ENCODE measurements around the gene TDRKH.
"Not testable (repeated sequence)": the region's sequence is repeated elsewhere in the genome, so short reads cannot be mapped to it uniquely, and the experiment has no call there.

Gene TDRKH

GRCh38 chr1:151802372-151802771 is 12.1 kb upstream of the TDRKH start:
- no peak for DNase-seq (ENCODE audit: low spot score)

- no peak for DNase-seq (ENCODE audit: low spot score)
Observed at GRCh38 chr1:151801846-151802245, 11.5 kb upstream of the TDRKH start.

DNA sequence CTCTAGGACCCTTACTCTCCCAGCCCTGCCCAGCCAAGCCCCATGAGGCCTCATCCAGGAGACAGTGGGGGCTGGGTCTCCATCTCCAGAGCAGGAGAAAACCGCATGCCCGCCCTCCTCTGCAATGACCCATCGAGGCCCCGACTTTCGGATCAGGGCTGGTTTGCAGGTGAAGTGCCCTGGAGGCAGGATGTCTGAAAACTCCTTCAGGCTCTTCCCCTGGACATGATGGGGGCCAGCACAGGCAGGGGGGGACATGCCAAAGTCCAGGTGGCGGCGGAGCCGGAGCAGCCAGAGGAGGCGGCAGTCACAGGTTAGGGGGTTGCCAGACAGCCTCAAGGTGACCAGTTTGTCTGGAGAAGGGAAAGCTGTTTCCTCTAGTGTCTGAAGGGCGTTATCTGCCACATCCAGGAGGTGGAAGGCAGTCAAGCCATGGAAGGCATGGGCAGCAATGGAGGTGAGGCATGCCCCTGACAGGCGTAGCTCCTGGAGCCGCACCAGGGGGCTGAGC is 11.1 kb upstream of the TDRKH start:
- no peak for DNase-seq (ENCODE audit: low spot score)

DNA sequence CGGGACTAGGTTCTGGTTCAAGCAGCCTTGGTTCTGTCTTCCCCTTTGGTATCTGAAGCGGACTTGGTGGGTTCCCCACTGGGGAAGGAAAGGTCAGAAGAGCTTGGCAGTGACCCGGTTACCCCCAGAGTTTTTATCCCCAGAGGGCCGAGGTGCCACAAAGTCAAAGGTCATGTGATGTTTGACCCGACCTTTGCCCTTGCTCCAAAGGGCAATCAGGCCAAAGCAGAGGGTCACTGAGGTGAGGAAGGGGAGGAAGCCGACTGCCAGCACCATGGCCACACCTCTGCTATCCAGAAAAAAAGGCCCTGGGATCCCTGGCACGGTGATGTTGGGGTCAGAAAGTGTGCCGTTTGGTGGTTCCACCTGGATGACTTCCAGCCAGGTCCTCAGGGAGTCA is 10.5 kb upstream of the TDRKH start:
- DNase-seq (ENCODE audit: low spot score), result no peak

DNA sequence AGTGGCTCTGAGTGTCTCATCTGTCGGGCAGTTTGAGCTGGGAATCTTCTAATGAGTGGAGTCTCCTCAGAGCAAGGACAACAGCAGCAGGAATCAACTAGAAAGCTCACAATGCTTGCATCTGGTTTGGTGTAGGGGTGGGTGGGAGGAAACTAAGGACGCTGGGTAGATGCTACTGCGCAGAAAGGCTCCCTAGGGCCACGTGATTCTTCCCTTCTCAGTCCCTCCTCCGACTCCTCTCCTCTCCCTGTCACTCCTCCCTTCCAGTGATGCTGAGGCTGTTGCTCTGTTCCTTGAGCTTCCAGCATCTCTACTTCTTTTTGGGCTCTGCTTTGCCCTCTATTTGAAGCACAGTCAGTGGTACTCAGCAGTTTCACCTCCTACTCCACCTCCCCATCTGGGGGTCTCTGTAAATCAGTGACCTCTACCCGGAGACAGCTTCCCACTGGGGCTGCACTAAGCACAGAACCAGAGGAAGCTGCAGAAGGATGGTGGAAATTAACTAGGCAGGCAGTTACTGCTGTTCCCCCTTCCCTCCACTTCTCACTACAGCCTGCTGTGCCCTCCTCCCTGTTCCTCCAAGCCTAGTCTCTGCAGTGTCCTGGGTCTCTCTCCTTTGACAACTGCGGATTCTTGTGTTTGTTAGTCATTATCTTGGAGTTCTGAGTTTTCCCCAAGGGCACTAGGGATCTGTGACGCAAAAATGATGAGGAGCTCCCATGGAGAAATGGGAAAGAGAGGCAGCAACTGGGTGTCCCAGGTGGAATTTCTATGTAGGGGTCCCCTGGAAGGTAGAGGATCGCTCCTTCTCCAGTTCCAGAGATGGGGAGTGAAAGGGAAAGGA is 9.1 kb upstream of the TDRKH start:
- DNase-seq (ENCODE audit: low spot score), result no peak

- no peak for DNase-seq (ENCODE audit: low spot score)
Observed at GRCh38 chr1:151798571-151798970, 8.3 kb upstream of the TDRKH start.

DNA sequence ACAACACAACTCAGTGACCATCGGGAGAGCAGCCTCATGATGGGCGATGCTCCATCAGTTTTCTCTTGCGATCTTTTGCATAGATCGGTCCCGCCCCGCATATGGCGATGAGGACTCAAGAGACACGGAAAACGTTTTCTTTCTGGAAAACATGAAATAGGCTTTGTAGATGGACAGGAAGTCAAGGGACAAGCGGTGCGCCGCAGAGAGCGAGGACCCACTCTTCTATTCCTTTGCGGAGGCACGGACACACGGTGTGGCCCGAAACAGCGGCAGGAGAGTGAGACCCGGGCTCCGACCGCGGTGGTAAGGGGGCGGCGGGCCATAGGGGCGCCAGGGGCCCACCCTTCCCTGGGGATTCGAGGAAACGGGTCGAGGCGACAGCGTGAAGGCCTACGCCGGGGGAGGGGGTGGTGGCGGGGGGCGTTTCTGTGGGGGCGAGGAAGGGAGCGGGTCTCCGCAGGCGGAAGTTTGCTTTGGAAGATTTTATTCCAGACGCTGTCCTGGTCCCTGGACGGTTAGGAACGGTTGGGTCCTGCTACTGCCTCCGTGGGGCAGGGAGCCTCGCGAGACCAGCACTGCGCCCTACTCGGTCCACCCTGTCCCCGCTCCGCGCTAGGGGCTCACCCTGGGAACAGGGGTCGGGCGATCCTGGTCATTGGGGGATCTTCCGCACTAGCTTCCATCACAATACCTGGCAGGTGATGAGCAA is 796 bp upstream of the TDRKH start:
- DNase-seq (ENCODE audit: low spot score), result peak; percentile 23

DNA sequence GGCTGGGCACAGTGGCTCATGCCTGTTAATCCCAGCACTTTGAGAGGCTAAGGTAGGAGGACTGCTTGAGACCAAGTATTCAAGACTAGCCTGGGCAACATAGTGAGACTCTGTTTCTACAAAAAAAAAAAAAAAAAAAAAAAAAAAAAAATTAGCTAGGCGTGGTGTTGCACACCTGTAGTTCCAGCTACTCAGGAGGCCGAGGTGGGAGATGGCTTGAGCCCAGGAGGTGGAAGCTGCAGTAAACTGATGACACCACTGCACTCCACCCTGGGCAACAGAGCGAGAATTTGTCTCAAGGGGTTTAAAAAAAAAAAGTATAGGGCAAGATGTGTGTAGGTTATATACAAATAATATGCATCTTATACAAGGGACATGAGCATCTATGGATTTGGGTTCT is 2.6 kb downstream of the TDRKH start:
- no peak for DNase-seq (ENCODE audit: low spot score)

DNA sequence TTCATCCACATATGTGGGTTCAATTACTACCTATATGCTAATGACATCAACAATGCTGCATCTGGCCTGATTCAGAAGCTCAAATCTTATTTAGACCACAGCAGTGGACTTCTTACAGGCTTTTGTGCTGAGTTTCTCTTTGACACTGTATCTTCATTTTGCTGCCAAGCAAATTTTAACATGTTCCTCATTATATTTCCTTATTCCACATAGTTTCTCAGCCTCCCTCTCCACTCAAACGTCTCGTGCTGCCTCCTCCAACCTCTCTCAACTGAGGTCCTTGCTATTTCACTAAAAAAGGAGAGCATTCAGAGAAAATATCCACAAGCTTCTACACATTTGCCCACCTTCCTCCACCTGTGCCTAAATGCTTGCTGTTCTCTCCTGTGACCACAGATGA is 6.5 kb downstream of the TDRKH start:
- DNase-seq (ENCODE audit: low spot score), result no peak

GRCh38 chr1:151782741-151783140 is 7.6 kb downstream of the TDRKH start:
- DNase-seq (ENCODE audit: low spot score), result no peak

DNA sequence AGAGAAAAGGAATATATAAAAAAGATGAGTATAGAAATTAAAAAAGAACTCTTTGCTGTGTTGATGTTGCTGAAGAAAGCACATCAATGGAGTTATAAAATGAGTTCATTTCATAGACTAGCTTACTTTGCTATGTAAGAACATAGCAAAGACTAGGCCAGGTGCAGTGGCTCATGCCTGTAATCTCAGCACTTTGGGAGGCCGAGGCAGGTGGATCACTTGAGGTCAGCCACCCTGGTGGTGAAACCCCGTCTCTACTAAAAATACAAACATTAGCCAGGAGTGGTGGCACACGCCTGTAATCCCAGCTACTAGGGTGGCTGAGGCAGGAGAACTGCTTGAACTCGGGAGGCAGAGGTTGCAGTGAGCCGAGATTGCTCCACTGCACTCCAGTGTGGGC is 8.3 kb downstream of the TDRKH start:
- DNase-seq (ENCODE audit: low spot score), result not testable (repeated sequence)

DNA sequence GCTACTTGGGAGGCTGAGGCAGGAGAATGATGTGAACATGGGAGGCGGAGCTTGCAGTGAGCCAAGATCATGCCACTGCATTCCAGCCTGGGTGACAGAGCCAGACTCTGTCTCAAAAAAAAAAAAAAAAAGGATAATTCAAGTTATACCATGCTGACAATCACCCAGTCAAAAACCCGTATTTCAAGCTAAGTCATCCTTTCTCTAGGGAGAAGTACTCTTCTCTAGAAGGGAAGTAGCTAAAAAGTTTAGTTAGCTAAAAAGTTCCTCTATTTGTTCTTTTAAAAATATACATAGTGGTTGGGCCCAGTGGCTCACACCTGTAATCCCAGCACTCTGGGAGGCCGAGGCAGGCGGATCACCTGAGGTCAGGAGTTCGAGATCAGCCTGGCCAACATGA is 9.6 kb downstream of the TDRKH start:
- not testable (repeated sequence) for DNase-seq (ENCODE audit: low spot score)

GRCh38 chr1:151779852-151780251 is 10.4 kb downstream of the TDRKH start:
- no peak for DNase-seq (ENCODE audit: low spot score)

DNA sequence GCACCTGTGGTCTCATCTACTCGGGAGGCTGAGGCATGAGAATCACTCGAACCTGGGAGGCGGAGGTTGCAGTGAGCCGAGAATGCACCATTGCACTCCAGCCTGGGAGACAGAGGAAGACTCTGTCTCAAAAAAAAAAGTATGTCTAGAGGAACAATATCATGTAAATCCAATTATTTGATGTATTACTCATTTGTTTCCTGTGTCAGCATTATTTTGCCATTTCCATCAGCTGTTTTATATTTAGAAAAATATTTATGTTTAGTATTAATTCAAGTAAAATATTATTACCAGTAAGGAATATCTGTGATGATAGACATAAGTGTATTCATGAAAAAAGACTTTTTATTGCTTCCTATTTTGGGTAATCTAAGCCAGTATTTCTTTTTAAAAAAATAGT is 13.0 kb downstream of the TDRKH start:
- no peak for DNase-seq (ENCODE audit: low spot score)

GRCh38 chr1:151776665-151777062 is 13.6 kb downstream of the TDRKH start:
- no peak for DNase-seq (ENCODE audit: low spot score)

GRCh38 chr1:151775894-151776664 is 14.2 kb downstream of the TDRKH start:
- no peak for DNase-seq (ENCODE audit: low spot score)

DNA sequence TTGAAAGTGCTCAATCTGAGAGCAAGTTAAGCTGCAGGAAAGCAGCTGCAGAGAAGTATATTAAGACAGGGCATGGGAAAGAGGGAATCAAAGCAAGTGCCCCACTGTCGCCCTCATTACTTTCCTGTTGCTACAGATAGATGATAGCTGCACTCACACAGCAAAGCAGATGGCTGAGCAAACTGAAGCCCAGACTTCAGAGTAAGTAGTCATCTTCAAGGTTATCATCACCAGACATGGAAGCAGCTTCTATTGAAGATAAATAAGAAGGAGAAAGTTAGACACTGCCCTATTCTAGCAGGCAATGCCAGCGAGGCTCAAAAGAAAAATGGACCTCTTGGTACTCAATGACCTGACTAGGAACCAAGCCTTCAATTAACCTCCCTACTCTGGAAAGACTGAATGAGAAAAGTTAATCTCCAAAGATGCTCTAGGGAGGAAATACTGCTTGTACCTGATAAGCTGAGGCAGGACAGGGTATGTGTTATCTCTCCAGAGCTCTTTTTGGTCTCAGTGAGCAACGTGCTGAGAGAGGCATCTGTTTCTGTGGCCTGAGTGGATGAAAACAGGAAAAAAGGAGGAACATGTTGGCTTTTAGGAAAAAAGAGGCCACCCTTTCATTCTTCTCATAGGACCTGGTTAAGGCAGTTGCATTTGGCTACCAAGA is 15.9 kb downstream of the TDRKH start:
- no peak for DNase-seq (ENCODE audit: low spot score)

DNA sequence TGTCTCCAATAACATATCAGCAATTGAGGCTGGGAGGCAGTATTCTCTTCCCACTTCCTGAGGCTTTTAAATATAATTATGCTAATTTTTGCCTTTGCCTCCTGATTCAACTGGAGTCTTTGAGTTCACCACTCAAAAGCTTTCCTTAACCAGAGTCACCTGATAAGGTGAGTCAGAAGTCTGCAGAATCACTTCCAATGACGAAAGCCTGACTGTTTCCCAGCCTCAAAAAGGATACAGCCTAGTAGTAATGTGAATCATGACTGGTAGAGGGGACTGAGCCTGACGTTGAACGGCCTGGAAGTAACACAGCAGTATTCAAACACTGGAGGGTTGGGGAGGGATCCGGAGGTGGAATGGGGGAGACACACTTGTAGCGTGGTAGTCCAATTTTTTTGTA is 16.6 kb downstream of the TDRKH start:
- no peak for DNase-seq (ENCODE audit: low spot score)

DNA sequence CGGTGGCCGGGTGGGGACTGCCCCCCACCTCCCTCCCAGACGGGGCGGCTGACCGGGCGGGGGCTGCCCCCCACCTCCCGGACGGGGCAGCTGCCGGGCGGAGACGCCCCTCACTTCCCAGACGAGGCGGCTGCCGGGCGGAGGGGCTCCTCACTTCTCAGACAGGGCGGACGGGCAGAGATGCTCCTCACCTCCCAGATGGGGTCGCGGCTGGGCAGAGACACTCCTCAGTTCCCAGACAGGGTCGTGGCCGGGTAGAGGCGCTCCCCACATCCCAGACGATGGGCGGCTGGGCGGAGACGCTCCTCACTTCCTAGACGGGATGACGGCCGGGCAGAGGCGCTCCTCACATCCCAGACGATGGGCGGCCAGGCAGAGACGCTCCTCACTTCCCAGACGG is 21.0 kb downstream of the TDRKH start:
- DNase-seq (ENCODE audit: low spot score), result not testable (repeated sequence)

DNA sequence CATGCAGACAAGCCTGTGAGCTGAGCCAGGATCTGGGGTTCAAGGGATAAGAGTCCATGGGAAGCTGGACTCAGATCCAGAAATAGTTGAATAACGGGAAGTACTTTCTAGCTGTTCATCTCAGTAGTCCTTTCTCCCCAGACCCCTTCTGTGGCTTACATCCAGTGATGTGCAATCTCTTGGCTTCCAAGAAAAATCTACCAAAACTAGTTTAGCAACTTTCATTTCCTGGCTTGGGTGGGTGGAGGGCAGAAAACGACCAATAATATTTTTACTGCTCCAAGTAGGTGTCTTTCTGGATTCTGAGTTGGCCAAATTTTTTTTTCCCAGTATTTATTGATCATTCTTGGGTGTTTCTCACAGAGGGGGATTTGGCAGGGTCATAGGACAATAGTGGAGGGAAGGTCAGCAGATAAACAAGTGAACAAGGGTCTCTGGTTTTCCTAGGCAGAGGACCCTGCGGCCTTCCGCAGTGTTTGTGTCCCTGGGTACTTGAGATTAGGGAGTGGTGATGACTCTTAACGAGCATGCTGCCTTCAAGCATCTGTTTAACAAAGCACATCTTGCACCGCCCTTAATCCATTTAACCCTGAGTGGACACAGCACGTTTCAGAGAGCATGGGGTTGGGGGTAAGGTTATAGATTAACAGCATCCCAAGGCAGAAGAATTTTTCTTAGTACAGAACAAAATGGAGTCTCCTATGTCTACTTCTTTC is 21.8 kb downstream of the TDRKH start:
- not testable (repeated sequence) for DNase-seq (ENCODE audit: low spot score)

GRCh38 chr1:151763990-151764389 is 26.3 kb downstream of the TDRKH start:
- DNase-seq (ENCODE audit: low spot score), result no peak
